Measurements from ENCODE around the gene NOG. TPM values are rescaled to one million over a fixed set of nuclear protein-coding genes. Genes with fewer than 3 reads are reported as not detected.

Gene NOG
- total RNA-seq, 2 experiments from 2014 or later = not detected

DNA sequence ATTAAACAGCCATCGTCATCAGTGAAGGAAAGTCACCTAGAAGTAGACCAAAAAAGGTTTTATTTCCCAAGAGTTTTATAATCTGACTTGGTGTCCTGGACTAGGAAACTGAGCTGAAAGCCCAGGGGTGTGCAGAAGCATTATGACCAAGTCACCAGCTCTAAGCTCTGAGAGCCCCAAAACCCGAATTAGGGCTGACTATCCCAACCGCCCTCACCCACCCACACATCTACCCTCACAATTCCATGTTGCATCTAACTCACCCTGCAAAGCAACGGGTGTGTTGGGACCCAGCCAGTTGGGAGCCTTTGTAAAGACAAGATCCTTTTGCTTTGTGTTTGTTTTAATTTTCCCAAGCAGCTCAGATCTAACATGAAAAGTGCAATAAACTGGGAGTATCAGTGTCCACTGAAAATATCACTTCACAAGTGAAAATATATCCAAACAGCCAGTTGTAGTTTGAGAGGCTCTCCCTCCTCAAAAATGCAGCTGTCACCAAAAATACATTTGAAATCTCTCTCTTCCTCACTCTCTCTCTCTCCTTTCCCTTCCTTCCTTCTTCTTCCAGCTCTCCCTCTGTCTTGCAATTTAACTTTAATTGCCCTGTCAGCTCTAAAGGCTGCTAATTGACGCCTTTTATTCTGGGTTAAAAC is 16.2 kb upstream of the NOG start:
- Histone ChIP-seq H3K9me3 (ENCODE audit: low read length) (no peaks in the 10 kb centered on the region), H3K4me2 (ENCODE audit: low read length) (no peak overlapping the region), H3K4me3 (ENCODE audit: low read depth, low read length, poor library complexity, severe bottlenecking) (no peak overlapping the region), H3K27ac (ENCODE audit: low read depth, low read length, poor library complexity, severe bottlenecking) (no peak overlapping the region), H3K36me3 (ENCODE audit: insufficient read depth, low read length) (no peaks in the 10 kb centered on the region), H3K79me2 (ENCODE audit: insufficient read depth, low read depth, low read length) (no peaks in the 10 kb centered on the region), H3K4me1 (ENCODE audit: insufficient read depth, low read length, poor library complexity, severe bottlenecking) (no peaks in the 10 kb centered on the region), H2AFZ (ENCODE audit: low read length) (no peak overlapping the region), H4K20me1 (ENCODE audit: insufficient read depth, low read length) (no peaks in the 10 kb centered on the region), H3K9me2 (ENCODE audit: insufficient read depth, low read length) (no peaks in the 10 kb centered on the region)
- intact Hi-C loops (cut with micrococcal nuclease; ENCODE audit: unreplicated experiment) = no loop called here
- BruUV-seq (replicated peaks) = no TSS peak
- no peak for DNase-seq (ENCODE audit: low spot score)
- ChIA-PET CTCF (ENCODE audit: unreplicated experiment) (no interaction called here), POLR2A (interaction anchor here (0.7 to 0.8 kb wide), 2 partner anchors 108 to 411 kb away, joined by 3 to 4 read pairs; no protein-coding TSS in a partner anchor)
- TF ChIP-seq, protein P1, sequence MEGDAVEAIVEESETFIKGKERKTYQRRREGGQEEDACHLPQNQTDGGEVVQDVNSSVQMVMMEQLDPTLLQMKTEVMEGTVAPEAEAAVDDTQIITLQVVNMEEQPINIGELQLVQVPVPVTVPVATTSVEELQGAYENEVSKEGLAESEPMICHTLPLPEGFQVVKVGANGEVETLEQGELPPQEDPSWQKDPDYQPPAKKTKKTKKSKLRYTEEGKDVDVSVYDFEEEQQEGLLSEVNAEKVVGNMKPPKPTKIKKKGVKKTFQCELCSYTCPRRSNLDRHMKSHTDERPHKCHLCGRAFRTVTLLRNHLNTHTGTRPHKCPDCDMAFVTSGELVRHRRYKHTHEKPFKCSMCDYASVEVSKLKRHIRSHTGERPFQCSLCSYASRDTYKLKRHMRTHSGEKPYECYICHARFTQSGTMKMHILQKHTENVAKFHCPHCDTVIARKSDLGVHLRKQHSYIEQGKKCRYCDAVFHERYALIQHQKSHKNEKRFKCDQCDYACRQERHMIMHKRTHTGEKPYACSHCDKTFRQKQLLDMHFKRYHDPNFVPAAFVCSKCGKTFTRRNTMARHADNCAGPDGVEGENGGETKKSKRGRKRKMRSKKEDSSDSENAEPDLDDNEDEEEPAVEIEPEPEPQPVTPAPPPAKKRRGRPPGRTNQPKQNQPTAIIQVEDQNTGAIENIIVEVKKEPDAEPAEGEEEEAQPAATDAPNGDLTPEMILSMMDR (conservative IDR thresholded peaks at IDR 0.05; ENCODE audit: low read length) = no peak
- TF ChIP-seq EZH2phosphoT487 (IDR thresholded peaks at IDR 0.05; ENCODE audit: borderline replicate concordance, low read depth, low read length) = no peak

DNA sequence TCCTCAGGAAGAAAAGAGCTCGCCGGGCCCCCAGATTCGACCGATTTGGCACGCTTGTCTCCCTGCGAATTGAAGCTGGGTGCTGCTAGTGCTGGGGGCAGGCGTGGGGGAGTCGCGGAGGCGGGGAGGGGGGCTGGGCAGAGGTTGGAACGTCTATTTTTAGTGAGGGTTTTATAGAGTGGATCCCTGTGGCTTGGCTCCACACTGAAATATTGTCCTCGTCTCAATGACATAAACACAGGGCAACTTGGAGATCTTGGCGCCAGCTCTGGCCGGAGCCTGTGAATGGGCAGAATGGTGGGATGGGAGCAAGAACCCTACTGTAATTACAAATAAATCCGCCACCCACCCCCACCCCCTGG is 15.7 kb upstream of the NOG start:
- ChIA-PET CTCF (ENCODE audit: unreplicated experiment) (no interaction called here), POLR2A (interaction anchor here (0.8 kb wide), 1 partner anchor 108 kb away, joined by 4 read pairs; no protein-coding TSS in a partner anchor)
- Histone ChIP-seq H2AFZ (ENCODE audit: low read length) (no peak overlapping the region), H3K4me1 (ENCODE audit: insufficient read depth, low read length, poor library complexity, severe bottlenecking) (no peaks in the 10 kb centered on the region), H4K20me1 (ENCODE audit: insufficient read depth, low read length) (no peaks in the 10 kb centered on the region), H3K27ac (ENCODE audit: low read depth, low read length, poor library complexity, severe bottlenecking) (no peak overlapping the region), H3K9me2 (ENCODE audit: insufficient read depth, low read length) (no peaks in the 10 kb centered on the region), H3K4me3 (ENCODE audit: low read depth, low read length, poor library complexity, severe bottlenecking) (no peak overlapping the region), H3K9me3 (ENCODE audit: low read length) (no peaks in the 10 kb centered on the region), H3K4me2 (ENCODE audit: low read length) (no peak overlapping the region), H3K36me3 (ENCODE audit: insufficient read depth, low read length) (no peaks in the 10 kb centered on the region), H3K79me2 (ENCODE audit: insufficient read depth, low read depth, low read length) (no peaks in the 10 kb centered on the region)
- intact Hi-C loops (cut with micrococcal nuclease; ENCODE audit: unreplicated experiment) = no loop called here
- no TSS peak for BruUV-seq (replicated peaks)
- TF ChIP-seq EZH2phosphoT487 (IDR thresholded peaks at IDR 0.05; ENCODE audit: borderline replicate concordance, low read depth, low read length) = no peak
- TF ChIP-seq, protein P1 (conservative IDR thresholded peaks at IDR 0.05; ENCODE audit: low read length) = no peak
- no peak for DNase-seq (ENCODE audit: low spot score)
